H9 (cell line): ENCODE results near the gene GRIN2A. TPM values are rescaled to one million over a fixed set of nuclear protein-coding genes. Genes with fewer than 3 reads are reported as not detected.

Source experiments
- DNase-seq: peaks from one replicate; pipeline ENCODE4 v3.0.0-alpha.2; 2017
- H2AFZ ChIP-seq: one replicate; pipeline ENCODE4 v1.6.1; 2013; ENCODE audit warnings: mild to moderate bottlenecking, low read length, control low read depth, moderate library complexity
- H2AK5ac ChIP-seq: 2 replicates; pipeline ENCODE4 v1.6.1; 2013; ENCODE audit warnings: low read length, control low read depth, mixed read lengths; ENCODE audit not compliant: insufficient read length
- H2BK120ac ChIP-seq: one replicate; pipeline ENCODE4 v1.6.1; 2013; ENCODE audit warnings: low read depth, mild to moderate bottlenecking, low read length, control low read depth, inconsistent platforms; ENCODE audit not compliant: poor library complexity, severe bottlenecking
- H2BK12ac ChIP-seq: 2 replicates; pipeline ENCODE4 v1.6.1; 2013; ENCODE audit warnings: low read length, control low read depth, mixed read lengths, low read depth; ENCODE audit not compliant: insufficient read length
- H2BK15ac ChIP-seq: 2 replicates; pipeline ENCODE4 v1.6.1; 2013; ENCODE audit warnings: low read depth, low read length, control low read depth
- H2BK20ac ChIP-seq: one replicate; pipeline ENCODE4 v1.6.1; 2013; ENCODE audit warnings: low read depth, mild to moderate bottlenecking, low read length, control low read depth, inconsistent platforms; ENCODE audit not compliant: poor library complexity, severe bottlenecking
- H2BK5ac ChIP-seq: 2 replicates; pipeline ENCODE4 v1.6.1; 2013; ENCODE audit warnings: low read length, control low read depth, mixed read lengths; ENCODE audit not compliant: insufficient read length
- H3K14ac ChIP-seq: 2 replicates; pipeline ENCODE4 v1.6.1; 2013; ENCODE audit warnings: low read length, control low read depth; ENCODE audit not compliant: insufficient read depth
- H3K18ac ChIP-seq: 2 replicates; pipeline ENCODE4 v1.6.1; 2013; ENCODE audit warnings: low read depth, mild to moderate bottlenecking, mixed read lengths, low read length, control low read depth; ENCODE audit not compliant: insufficient read length
- H3K23ac ChIP-seq: 2 replicates; pipeline ENCODE4 v1.6.1; 2013; ENCODE audit warnings: low read length, control low read depth, mixed read lengths, low read depth; ENCODE audit not compliant: insufficient read length
- H3K23me2 ChIP-seq: 2 replicates; pipeline ENCODE4 v1.6.1; 2013; ENCODE audit warnings: low read depth, mild to moderate bottlenecking, mixed read lengths, low read length, control low read depth; ENCODE audit not compliant: insufficient read length, poor library complexity, severe bottlenecking
- H3K27ac ChIP-seq: 2 replicates; pipeline ENCODE4 v1.5.1; 2013; ENCODE audit warnings: low read length, control low read depth, mixed read lengths, low read depth; ENCODE audit not compliant: insufficient read length
- H3K27me3 ChIP-seq: 2 replicates; pipeline ENCODE4 v1.6.1; 2013; ENCODE audit warnings: low read length, control low read depth, inconsistent platforms; ENCODE audit not compliant: insufficient read depth
- H3K4ac ChIP-seq: 2 replicates; pipeline ENCODE4 v1.6.1; 2013; ENCODE audit warnings: low read depth, mild to moderate bottlenecking, control low read depth, inconsistent platforms, low read length, moderate library complexity
- H3K4me1 ChIP-seq: 2 replicates; pipeline ENCODE4 v1.6.1; 2013; ENCODE audit warnings: low read length, control low read depth, inconsistent platforms; ENCODE audit not compliant: insufficient read depth
- H3K4me2 ChIP-seq: 2 replicates; pipeline ENCODE4 v1.6.1; 2013; ENCODE audit warnings: low read length, control low read depth, mixed read lengths; ENCODE audit not compliant: insufficient read length, insufficient read depth
- H3K56ac ChIP-seq: 2 replicates; pipeline ENCODE4 v1.6.1; 2013; ENCODE audit warnings: low read depth, mild to moderate bottlenecking, mixed read lengths, low read length, control low read depth; ENCODE audit not compliant: insufficient read length
- H3K79me1 ChIP-seq: 2 replicates; pipeline ENCODE4 v1.6.1; 2013; ENCODE audit warnings: low read depth, mild to moderate bottlenecking, moderate library complexity, low read length, control low read depth, inconsistent platforms; ENCODE audit not compliant: insufficient read depth, poor library complexity, severe bottlenecking
- H3K79me2 ChIP-seq: 2 replicates; pipeline ENCODE4 v1.6.1; 2013; ENCODE audit warnings: low read length, control low read depth, inconsistent platforms; ENCODE audit not compliant: insufficient read depth
- H3K9ac ChIP-seq: 2 replicates; pipeline ENCODE4 v1.6.1; 2013; ENCODE audit warnings: low read length, control low read depth, mixed read lengths; ENCODE audit not compliant: insufficient read length; ENCODE audit errors: extremely low read depth
- H3K9me3 ChIP-seq: one replicate; pipeline ENCODE4 v1.6.1; 2013; ENCODE audit warnings: low read depth, low read length, inconsistent platforms; ENCODE audit not compliant: control insufficient read depth
- H3T11ph ChIP-seq: one replicate; pipeline ENCODE4 v1.6.1; 2013; ENCODE audit warnings: mild to moderate bottlenecking, low read length, control low read depth, inconsistent platforms
- H4K20me1 ChIP-seq: one replicate; pipeline ENCODE4 v1.6.1; 2013; ENCODE audit not compliant: control insufficient read depth, insufficient read length, insufficient read depth
- H4K5ac ChIP-seq: 2 replicates; pipeline ENCODE4 v1.6.1; 2013; ENCODE audit warnings: low read depth, mild to moderate bottlenecking, mixed read lengths, low read length, control low read depth; ENCODE audit not compliant: insufficient read length
- H4K8ac ChIP-seq: replicated peaks from 2 replicates; pipeline ENCODE4 v1.6.1; 2013; ENCODE audit warnings: low read length, control low read depth, mixed read lengths, low read depth; ENCODE audit not compliant: insufficient read length
- H4K91ac ChIP-seq: 2 replicates; pipeline ENCODE4 v1.6.1; 2013; ENCODE audit warnings: low read depth, mild to moderate bottlenecking, moderate library complexity, mixed read lengths, low read length, control low read depth; ENCODE audit not compliant: insufficient read length
- H3K27ac Mint-ChIP-seq, 3 experiments: 2 replicates in 2 of 3; 3 replicates in 1 of 3; pipeline ENCODE4 v1.8.0; 2020 to 2021; ENCODE audit warnings: mixed read lengths in 3 of 3, mild to moderate bottlenecking in 1 of 3, moderate library complexity in 1 of 3
- H3K27me3 Mint-ChIP-seq: 2 replicates; pipeline ENCODE4 v1.8.0; 2021; ENCODE audit warnings: low read depth, mild to moderate bottlenecking, moderate library complexity, mixed read lengths
- H3K36me3 Mint-ChIP-seq, 3 experiments: 2 replicates in 2 of 3; 3 replicates in 1 of 3; pipeline ENCODE4 v1.8.0; 2020 to 2021; ENCODE audit warnings: low read depth in 3 of 3, mixed read lengths in 3 of 3; ENCODE audit not compliant: insufficient read depth in 1 of 3
- H3K4me1 Mint-ChIP-seq, 2 experiments: 2 replicates each; pipeline ENCODE4 v1.8.0; 2020; ENCODE audit warnings: mixed read lengths in 2 of 2
- H3K4me3 Mint-ChIP-seq, 2 experiments: 2 replicates in 1 of 2; 3 replicates in 1 of 2; pipeline ENCODE4 v1.8.0; 2020 to 2021; ENCODE audit warnings: mild to moderate bottlenecking in 2 of 2, mixed read lengths in 2 of 2, moderate library complexity in 1 of 2
- H3K9me3 Mint-ChIP-seq, 2 experiments: 2 replicates in 1 of 2; 3 replicates in 1 of 2; pipeline ENCODE4 v1.8.0; 2020; ENCODE audit warnings: mild to moderate bottlenecking in 2 of 2, mixed read lengths in 2 of 2, moderate library complexity in 1 of 2
- WGBS: extraction: QIAGEN DNeasy Blood & Tissue Kit; methylation state at CpG from one replicate; pipeline ENCODE4 v1.1.7; 2013; ENCODE audit warnings: missing lambda C conversion rate, low lambda C conversion rate, mixed read lengths; ENCODE audit not compliant: insufficient read length; ENCODE audit errors: extremely low coverage; 5-methylcytosine and 5-hydroxymethylcytosine counted together
- total RNA-seq: library from RNA; stranded (reverse); gene quantifications from 2 replicates; pipeline ENCODE4 v1.2.1, GENCODE V29; 2021
- TF ChIP-seq, protein P1 (sequence below): fragments of 200-600 bp; sonication (generic); conservative IDR thresholded peaks from 3 replicates; pipeline ENCODE4 v1.8.0; 2021; ENCODE audit warnings: antibody characterized with exemption, mild to moderate bottlenecking

The GRIN2A gene
- total RNA-seq, 1 experiment from 2014 or later = 1.5 TPM

DNA sequence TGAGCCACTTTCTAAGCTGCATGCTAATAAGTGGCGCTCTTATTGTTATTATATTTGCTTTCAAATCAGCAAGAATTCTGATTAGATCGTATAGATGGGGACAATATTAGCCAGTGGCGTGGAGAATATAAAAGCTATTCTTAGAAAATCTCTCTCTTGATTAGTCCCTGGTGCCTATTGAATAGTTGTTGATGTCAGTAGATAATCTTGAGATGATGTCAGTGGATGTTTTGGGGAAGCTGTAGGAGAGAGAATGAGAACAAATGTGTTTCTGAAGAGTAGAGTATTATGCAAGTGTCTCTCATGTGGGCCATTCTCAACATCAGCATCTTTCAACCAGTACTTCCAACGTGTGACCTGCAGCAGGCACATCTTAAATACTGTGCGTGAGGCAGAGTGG, 445.7 kb downstream of the GRIN2A start:
- no peaks in the 10 kb centered on the region for H4K20me1 ChIP-seq
- H4K5ac ChIP-seq = no peak overlapping the region
- H4K91ac ChIP-seq = no peak overlapping the region
- H3K27ac Mint-ChIP-seq = no peak overlapping the region
- H3K36me3 Mint-ChIP-seq = no peaks in the 10 kb centered on the region
- no peak overlapping the region for H3K4ac ChIP-seq
- H2BK5ac ChIP-seq = no peak overlapping the region
- no peak overlapping the region for H2AK5ac ChIP-seq
- TF ChIP-seq, protein P1, sequence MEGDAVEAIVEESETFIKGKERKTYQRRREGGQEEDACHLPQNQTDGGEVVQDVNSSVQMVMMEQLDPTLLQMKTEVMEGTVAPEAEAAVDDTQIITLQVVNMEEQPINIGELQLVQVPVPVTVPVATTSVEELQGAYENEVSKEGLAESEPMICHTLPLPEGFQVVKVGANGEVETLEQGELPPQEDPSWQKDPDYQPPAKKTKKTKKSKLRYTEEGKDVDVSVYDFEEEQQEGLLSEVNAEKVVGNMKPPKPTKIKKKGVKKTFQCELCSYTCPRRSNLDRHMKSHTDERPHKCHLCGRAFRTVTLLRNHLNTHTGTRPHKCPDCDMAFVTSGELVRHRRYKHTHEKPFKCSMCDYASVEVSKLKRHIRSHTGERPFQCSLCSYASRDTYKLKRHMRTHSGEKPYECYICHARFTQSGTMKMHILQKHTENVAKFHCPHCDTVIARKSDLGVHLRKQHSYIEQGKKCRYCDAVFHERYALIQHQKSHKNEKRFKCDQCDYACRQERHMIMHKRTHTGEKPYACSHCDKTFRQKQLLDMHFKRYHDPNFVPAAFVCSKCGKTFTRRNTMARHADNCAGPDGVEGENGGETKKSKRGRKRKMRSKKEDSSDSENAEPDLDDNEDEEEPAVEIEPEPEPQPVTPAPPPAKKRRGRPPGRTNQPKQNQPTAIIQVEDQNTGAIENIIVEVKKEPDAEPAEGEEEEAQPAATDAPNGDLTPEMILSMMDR = no peak
- H3K27me3 ChIP-seq = no peaks in the 10 kb centered on the region
- H2BK20ac ChIP-seq = no peak overlapping the region
- H2BK120ac ChIP-seq = no peak overlapping the region
- no peaks in the 10 kb centered on the region for H3K27me3 Mint-ChIP-seq
- no peak overlapping the region for H3K4me2 ChIP-seq
- no peak overlapping the region for H3K18ac ChIP-seq
- H3K14ac ChIP-seq = no peak overlapping the region
- no peaks in the 10 kb centered on the region for H3K9me3 ChIP-seq
- no peak overlapping the region for H3K9ac ChIP-seq
- H3K79me1 ChIP-seq = no peaks in the 10 kb centered on the region
- no peak overlapping the region for H3T11ph ChIP-seq
- no peak for DNase-seq
- H3K4me1 ChIP-seq = no peaks in the 10 kb centered on the region; the same call in 1 of the 2 replicates
- no peaks in the 10 kb centered on the region for H3K4me1 Mint-ChIP-seq
- H3K4me3 Mint-ChIP-seq = no peak overlapping the region
- H2BK12ac ChIP-seq = no peak overlapping the region
- no peak overlapping the region for H2AFZ ChIP-seq
- WGBS = no CpG with 5 or more reads among the region's 5 CpGs
- H3K23me2 ChIP-seq = no peaks in the 10 kb centered on the region
- H3K23ac ChIP-seq = no peak overlapping the region
- no peak overlapping the region for H3K56ac ChIP-seq
- H3K27ac ChIP-seq = no peak overlapping the region
- 0 out of 2 replicates have a peak, but pooled peaks cover 1% of the 10 kb centered on the region for H3K79me2 ChIP-seq
- H2BK15ac ChIP-seq = no peak overlapping the region
- H4K8ac ChIP-seq = no peak overlapping the region
- no peaks in the 10 kb centered on the region for H3K9me3 Mint-ChIP-seq
